Measurements from ENCODE around the gene GFRA1.

DNA sequence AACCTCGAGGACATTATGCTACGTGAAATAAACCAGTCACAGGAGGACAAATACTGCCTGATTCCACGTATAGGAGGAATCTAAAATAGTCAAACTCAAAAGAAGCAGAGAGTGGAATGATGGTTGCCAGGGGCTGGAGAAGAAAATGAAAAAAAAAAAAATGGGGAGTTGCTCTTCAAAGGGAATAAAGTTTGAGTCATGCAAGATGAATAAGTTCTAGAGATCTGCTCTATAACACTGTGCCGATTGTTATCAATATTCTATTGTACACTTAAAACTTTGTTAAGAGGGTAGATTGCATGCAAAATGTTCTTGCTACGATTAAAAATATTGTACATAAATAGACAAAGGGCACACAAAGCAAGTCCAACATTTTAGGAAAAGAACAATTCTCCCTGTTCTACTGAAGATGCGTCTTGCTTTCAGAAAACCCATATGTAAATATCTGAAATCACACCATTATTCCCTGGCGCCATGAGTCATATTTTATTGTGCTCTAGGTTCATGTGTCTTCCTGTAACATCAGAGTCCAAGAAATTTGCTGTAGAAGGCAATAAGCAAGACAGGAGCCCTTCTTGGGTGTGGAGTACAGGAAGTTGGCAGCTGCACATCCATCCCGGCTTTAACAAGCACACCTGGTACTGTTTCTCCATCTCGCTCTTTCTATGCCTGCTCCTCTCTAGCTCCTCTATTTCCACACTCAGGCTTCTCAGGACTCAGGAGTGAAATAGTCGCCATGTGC, 145.9 kb downstream of the GFRA1 start:
- TF ChIP-seq GATA2 (IDR thresholded peaks at IDR 0.05; ENCODE audit: low read depth, low read length) (no peak), GATA3 (IDR thresholded peaks at IDR 0.05; ENCODE audit: low read depth, low read length) (no peak)
